Panc1 (cell line): Measurements from ENCODE around the gene TNIK.

Source experiments
- CTCF ChIP-seq: fragments of 450-650 bp; IDR thresholded peaks from 2 replicates; pipeline ENCODE4 v1.5.1; 2017; ENCODE audit warnings: mild to moderate bottlenecking
- REST ChIP-seq, 2 experiments: IDR thresholded peaks; 2 replicates each; pipeline ENCODE4 v1.6.1; 2011 to 2012; ENCODE audit warnings: low read depth in 2 of 2, control low read depth in 1 of 2, low read length in 1 of 2, mild to moderate bottlenecking in 1 of 2, moderate library complexity in 1 of 2; ENCODE audit not compliant: insufficient read depth in 1 of 2

- TF ChIP-seq CTCF, result no peak
- TF ChIP-seq REST (IDR thresholded peaks at IDR 0.05; ENCODE audit: insufficient read depth in 1 of 2, low read depth in 2 of 2, low read length in 1 of 2), result no peak
These were observed 50.0 kb downstream of the TNIK start for GRCh38 chr3:171410186-171410585.
